ENCODE measurements around the gene GAS2L1. TPM values are rescaled to one million over a fixed set of nuclear protein-coding genes. Genes with fewer than 3 reads are reported as not detected.

The GAS2L1 gene
- polyA plus RNA-seq, 3 donors, result 14.9 to 20.0 (median 15.7) TPM

DNA sequence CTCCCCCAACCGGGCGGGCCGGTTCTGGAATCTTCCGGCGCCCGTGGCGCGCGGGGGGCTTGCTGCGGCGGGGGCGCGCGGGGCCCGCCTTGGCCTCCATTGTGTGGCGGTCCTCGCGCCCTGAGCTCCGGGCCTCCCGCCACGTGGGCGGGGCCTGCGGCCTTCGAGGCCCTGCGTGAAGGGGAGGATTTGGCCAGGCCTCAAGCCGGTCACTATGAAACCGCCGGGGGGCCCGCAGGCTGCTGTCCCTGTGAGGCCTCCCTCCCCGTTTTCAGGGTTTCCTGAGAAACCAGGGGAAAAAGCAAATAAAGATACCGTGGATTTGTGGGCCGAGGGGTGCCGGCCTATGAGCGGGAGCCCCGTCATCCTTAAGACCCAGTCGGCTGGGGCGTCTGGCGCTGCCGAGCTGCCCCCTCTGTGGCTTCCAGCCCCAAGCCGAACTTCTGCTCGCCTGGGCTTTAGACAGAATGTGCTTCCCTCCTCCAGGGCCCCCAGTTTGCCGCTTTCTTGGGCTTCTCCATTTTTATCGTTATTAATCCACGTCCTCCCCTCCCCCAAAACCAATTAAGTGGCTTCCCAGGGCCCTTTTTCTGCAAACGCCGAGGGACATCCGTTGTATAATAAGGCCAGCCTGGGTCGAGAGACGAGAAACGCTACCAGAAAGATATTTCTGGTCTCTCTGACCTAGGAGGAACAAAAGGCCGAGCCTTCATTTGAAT, 37.8 kb upstream of the GAS2L1 start:
- peak overlapping the region; percentile 91 for H3K4me2 ChIP-seq (replicated peaks; ENCODE audit: extremely low read depth, low read length, poor library complexity, severe bottlenecking)
- intact Hi-C loops (cut with micrococcal nuclease), result loop anchor here (5.0 to 10.0 kb wide), 2 partner anchors 34 to 116 kb away; partner anchors contain the start of gene AP1B1 (in 1 of the 2)
- H3K27me3 ChIP-seq (ENCODE audit: control insufficient read depth in 2 of 2, insufficient read depth in 2 of 2, low read length in 2 of 2), result no peaks in the 10 kb centered on the region
- WGBS (ENCODE audit: insufficient coverage), result under 1% methylated on average over 47 of the region's 51 CpGs
- peaks cover 28 to 34% of the 10 kb centered on the region in 2 donors for H3K36me3 ChIP-seq (replicated peaks in 1 of 2; ENCODE audit: control insufficient read depth in 1 of 2, insufficient read depth in 2 of 2, low read length in 2 of 2)
- peaks cover 29 to 32% of the 10 kb centered on the region in 2 donors for H3K36me3 Mint-ChIP-seq
- peaks cover 46% of the 10 kb centered on the region for H3K4me1 Mint-ChIP-seq
- H3K9ac ChIP-seq (ENCODE audit: insufficient read depth, low read length, poor library complexity, severe bottlenecking), result peak overlapping the region; percentile 99
- H3K27ac Mint-ChIP-seq, result peak overlapping the region; percentile 97 to 100 (median 100)
- H3K27me3 Mint-ChIP-seq (ENCODE audit: low read depth in 3 of 3), result peaks cover 0 to 2% (median 0%) of the 10 kb centered on the region in 3 donors
- TF ChIP-seq, protein P1, sequence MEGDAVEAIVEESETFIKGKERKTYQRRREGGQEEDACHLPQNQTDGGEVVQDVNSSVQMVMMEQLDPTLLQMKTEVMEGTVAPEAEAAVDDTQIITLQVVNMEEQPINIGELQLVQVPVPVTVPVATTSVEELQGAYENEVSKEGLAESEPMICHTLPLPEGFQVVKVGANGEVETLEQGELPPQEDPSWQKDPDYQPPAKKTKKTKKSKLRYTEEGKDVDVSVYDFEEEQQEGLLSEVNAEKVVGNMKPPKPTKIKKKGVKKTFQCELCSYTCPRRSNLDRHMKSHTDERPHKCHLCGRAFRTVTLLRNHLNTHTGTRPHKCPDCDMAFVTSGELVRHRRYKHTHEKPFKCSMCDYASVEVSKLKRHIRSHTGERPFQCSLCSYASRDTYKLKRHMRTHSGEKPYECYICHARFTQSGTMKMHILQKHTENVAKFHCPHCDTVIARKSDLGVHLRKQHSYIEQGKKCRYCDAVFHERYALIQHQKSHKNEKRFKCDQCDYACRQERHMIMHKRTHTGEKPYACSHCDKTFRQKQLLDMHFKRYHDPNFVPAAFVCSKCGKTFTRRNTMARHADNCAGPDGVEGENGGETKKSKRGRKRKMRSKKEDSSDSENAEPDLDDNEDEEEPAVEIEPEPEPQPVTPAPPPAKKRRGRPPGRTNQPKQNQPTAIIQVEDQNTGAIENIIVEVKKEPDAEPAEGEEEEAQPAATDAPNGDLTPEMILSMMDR (IDR thresholded peaks at IDR 0.05), result no peak
- no peaks in the 10 kb centered on the region for H3K9me3 ChIP-seq (replicated peaks in 1 of 2; ENCODE audit: control insufficient read depth in 1 of 2, insufficient read depth in 1 of 2, low read length in 2 of 2)
- peak overlapping the region; percentile 88 for H2AFZ ChIP-seq (ENCODE audit: insufficient read depth, low read depth, low read length, poor library complexity, severe bottlenecking)
- H3K27ac ChIP-seq (ENCODE audit: low read depth in 1 of 2, low read length in 2 of 2), result peak overlapping the region; percentile 86 to 100
- H3K9me3 Mint-ChIP-seq, result no peaks in the 10 kb centered on the region
- peaks cover 67% of the 10 kb centered on the region for H3K79me2 ChIP-seq (ENCODE audit: insufficient read depth, low read length)
- H3K4me3 ChIP-seq (replicated peaks in 1 of 3; ENCODE audit: low read depth in 2 of 3, low read length in 3 of 3), result peak overlapping the region; percentile 68 to 86 (median 80)
- H3K4me3 Mint-ChIP-seq, result peak overlapping the region; percentile 93 to 98
- peak; percentile 36 to 54 (median 42) for DNase-seq
- peaks cover 33 to 41% of the 10 kb centered on the region in 2 donors for H3K4me1 ChIP-seq (ENCODE audit: control insufficient read depth in 1 of 2, insufficient read depth in 2 of 2, low read length in 2 of 2)
- peaks cover 53% of the 10 kb centered on the region for H4K20me1 ChIP-seq (ENCODE audit: insufficient read depth, low read length)

DNA sequence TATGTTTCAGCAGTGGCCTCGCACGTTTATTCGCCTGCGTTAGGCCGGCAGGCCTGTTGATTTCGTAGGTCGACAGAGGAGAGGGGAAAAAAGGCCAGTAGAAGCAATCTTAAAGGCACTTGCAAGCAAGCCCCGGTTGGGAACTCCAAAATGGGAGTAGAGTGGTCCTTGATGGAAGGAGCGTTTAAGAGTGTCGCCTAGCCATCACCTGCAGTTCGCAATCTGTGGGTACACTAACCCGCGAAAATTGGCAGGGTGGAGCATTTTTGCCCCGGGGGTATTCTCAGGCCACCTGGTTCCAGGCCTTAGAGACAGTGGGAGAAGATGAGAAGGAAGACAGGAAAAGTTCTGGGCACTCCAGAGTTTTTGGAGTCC, 37.2 kb upstream of the GAS2L1 start:
- peak overlapping the region; percentile 86 to 100 for H3K27ac ChIP-seq (ENCODE audit: low read depth in 1 of 2, low read length in 2 of 2)
- H3K4me2 ChIP-seq (replicated peaks; ENCODE audit: extremely low read depth, low read length, poor library complexity, severe bottlenecking), result peak overlapping the region; percentile 91
- peak in 1 of 3 donors; percentile 4 for DNase-seq
- H3K4me1 ChIP-seq (ENCODE audit: control insufficient read depth in 1 of 2, insufficient read depth in 2 of 2, low read length in 2 of 2), result peaks cover 33 to 41% of the 10 kb centered on the region in 2 donors
- peaks cover 58% of the 10 kb centered on the region for H4K20me1 ChIP-seq (ENCODE audit: insufficient read depth, low read length)
- H3K4me1 Mint-ChIP-seq, result peaks cover 46% of the 10 kb centered on the region
- H3K9ac ChIP-seq (ENCODE audit: insufficient read depth, low read length, poor library complexity, severe bottlenecking), result peak overlapping the region; percentile 99
- TF ChIP-seq, protein P1 (IDR thresholded peaks at IDR 0.05), result no peak
- H3K36me3 ChIP-seq (replicated peaks in 1 of 2; ENCODE audit: control insufficient read depth in 1 of 2, insufficient read depth in 2 of 2, low read length in 2 of 2), result peaks cover 28 to 39% of the 10 kb centered on the region in 2 donors
- peak overlapping the region; percentile 93 to 98 for H3K4me3 Mint-ChIP-seq
- WGBS (ENCODE audit: insufficient coverage), result 0% methylated on average over 14 of the region's 14 CpGs
- H3K27me3 Mint-ChIP-seq (ENCODE audit: low read depth in 3 of 3), result peaks cover 0 to 2% (median 0%) of the 10 kb centered on the region in 3 donors
- intact Hi-C loops (cut with micrococcal nuclease), result loop anchor here (5.0 to 10.0 kb wide), 2 partner anchors 33 to 116 kb away; partner anchors contain the start of gene AP1B1 (in 1 of the 2)
- peaks cover 73% of the 10 kb centered on the region for H3K79me2 ChIP-seq (ENCODE audit: insufficient read depth, low read length)
- no peaks in the 10 kb centered on the region for H3K27me3 ChIP-seq (ENCODE audit: control insufficient read depth in 2 of 2, insufficient read depth in 2 of 2, low read length in 2 of 2)
- H3K36me3 Mint-ChIP-seq, result peaks cover 34 to 37% of the 10 kb centered on the region in 2 donors
- H3K27ac Mint-ChIP-seq, result peak overlapping the region; percentile 89 to 100 (median 100)
- H2AFZ ChIP-seq (ENCODE audit: insufficient read depth, low read depth, low read length, poor library complexity, severe bottlenecking), result no peak overlapping the region
- no peaks in the 10 kb centered on the region for H3K9me3 Mint-ChIP-seq
- peak overlapping the region; percentile 68 to 86 (median 80) for H3K4me3 ChIP-seq (replicated peaks in 1 of 3; ENCODE audit: low read depth in 2 of 3, low read length in 3 of 3)
- H3K9me3 ChIP-seq (replicated peaks in 1 of 2; ENCODE audit: control insufficient read depth in 1 of 2, insufficient read depth in 1 of 2, low read length in 2 of 2), result no peaks in the 10 kb centered on the region

All from CD14-positive monocyte (primary cell).